K562 (cell line): ENCODE measurements around the gene COL4A1. TPM values are rescaled to one million over a fixed set of nuclear protein-coding genes. Genes with fewer than 3 reads are reported as not detected.

Experiments
- ATAC-seq: fragments of 200-7000 bp; cut with Tn5 transposase; 3 replicates; pipeline ENCODE4 v1.9.1; 2020; ENCODE audit warnings: moderate library complexity
- BruUV-seq: library from RNA; stranded (reverse); fragments of 400-500 nt; replicated peaks from 2 replicates; lab custom pipeline; 2021; lab: Mats Ljungman, UMichigan
- CTCF ChIA-PET: fragments of 300-600 bp; formaldehyde crosslinking; extraction: SDS; loops from one replicate; lab custom pipeline; 2021; ENCODE audit warnings: low intra/inter-chr PET ratio; lab: Yijun Ruan, JAX
- POLR2A ChIA-PET: fragments of 300-600, 350-650 bp; sonication (Branson Sonifier 250); formaldehyde crosslinking; extraction: SDS; loops from one replicate; lab custom pipeline; 2021; ENCODE audit warnings: antibody characterized with exemption, inconsistent platforms; lab: Yijun Ruan, JAX
- DNase-seq, 4 experiments: peaks; one replicate each; pipeline versions ENCODE4 v3.0.0 to v3.0.0-alpha.2; 2011 to 2018; ENCODE audit warnings: low spot score in 3 of 4, mixed read lengths in 3 of 4; ENCODE audit errors: extremely low read depth in 1 of 4
- FAIRE-seq: peaks from 2 replicates; lab custom pipeline; 2011; peaks lifted over from hg19 to GRCh38; lab: Jason Lieb, UNC
- H2AFZ ChIP-seq: 2 replicates; pipeline ENCODE4 v1.6.0; 2011; ENCODE audit warnings: low read depth, low read length, control low read depth, inconsistent platforms
- H3K27ac ChIP-seq: fragments of 200-600 bp; 3 replicates; pipeline ENCODE4 v1.8.0; 2011; ENCODE audit warnings: low read depth, mild to moderate bottlenecking, control low read depth, inconsistent platforms, low read length, moderate library complexity, mixed read lengths; ENCODE audit errors: extremely low read depth
- H3K27me3 ChIP-seq, 2 experiments: fragments of 300-600 bp in 1 of 2; 2 replicates in 1 of 2; 3 replicates in 1 of 2; pipeline versions ENCODE4 v1.6.0 to v1.8.0; 2011; ENCODE audit warnings: inconsistent platforms in 2 of 2, low read length in 2 of 2, mild to moderate bottlenecking in 1 of 2, mixed read lengths in 1 of 2, moderate library complexity in 1 of 2; ENCODE audit not compliant: control insufficient read depth in 2 of 2, insufficient read depth in 2 of 2
- H3K36me3 ChIP-seq: fragments of 300-600 bp; 3 replicates; pipeline ENCODE4 v1.8.0; 2011; ENCODE audit warnings: mild to moderate bottlenecking, low read length, inconsistent platforms; ENCODE audit not compliant: control insufficient read depth, insufficient read depth
- H3K4me1 ChIP-seq, 2 experiments: fragments of 200-600 bp in 1 of 2; replicated peaks in 1 of 2; 2 replicates in 1 of 2; 3 replicates in 1 of 2; pipeline versions ENCODE4 v1.5.1 to v1.8.0; 2011; ENCODE audit warnings: inconsistent platforms in 2 of 2, low read length in 2 of 2, mild to moderate bottlenecking in 1 of 2, mixed read lengths in 1 of 2, moderate library complexity in 1 of 2; ENCODE audit not compliant: control insufficient read depth in 2 of 2, insufficient read depth in 2 of 2
- H3K4me2 ChIP-seq: 2 replicates; pipeline ENCODE4 v1.6.1; 2011; ENCODE audit warnings: low read length, control low read depth, inconsistent platforms, mixed read lengths; ENCODE audit not compliant: insufficient read depth
- H3K4me3 ChIP-seq: fragments of 200-600 bp; sonication (generic), shearing (Covaris generic); 2 replicates; pipeline ENCODE4 v1.5.1; 2016; ENCODE audit warnings: control low read depth, inconsistent platforms
- H3K79me2 ChIP-seq: fragments of 200-600 bp; 3 replicates; pipeline ENCODE4 v1.8.0; 2011; ENCODE audit warnings: low read length, inconsistent platforms; ENCODE audit not compliant: control insufficient read depth, insufficient read depth
- H3K9ac ChIP-seq, 2 experiments: 2 replicates each; pipeline versions ENCODE4 v1.6.0 to v1.6.1; 2011; ENCODE audit warnings: low read depth in 2 of 2, low read length in 2 of 2, control low read depth in 1 of 2, inconsistent platforms in 1 of 2, mild to moderate bottlenecking in 1 of 2, mixed read lengths in 1 of 2; ENCODE audit not compliant: insufficient read depth in 1 of 2
- H3K9me1 ChIP-seq: one replicate; pipeline ENCODE4 v1.6.0; 2011; ENCODE audit warnings: inconsistent platforms, mild to moderate bottlenecking, low read length, moderate library complexity; ENCODE audit not compliant: control insufficient read depth, insufficient read depth
- H3K9me3 ChIP-seq: replicated peaks from 2 replicates; pipeline ENCODE4 v1.5.1; 2011; ENCODE audit warnings: low read depth, low read length, inconsistent platforms; ENCODE audit not compliant: control insufficient read depth, insufficient read depth
- H4K20me1 ChIP-seq: replicated peaks from 2 replicates; pipeline ENCODE4 v1.6.1; 2011; ENCODE audit warnings: low read length, inconsistent platforms, mixed read lengths; ENCODE audit not compliant: control insufficient read depth, insufficient read depth
- ATF4 ChIP-seq: fragments of 450-650 bp; formaldehyde crosslinking; IDR thresholded peaks from 2 replicates; pipeline ENCODE4 v1.4.0; 2022; ENCODE audit warnings: mild to moderate bottlenecking, moderate library complexity
- CREM ChIP-seq: IDR thresholded peaks from 2 replicates; pipeline ENCODE4 v1.6.1; 2014; ENCODE audit warnings: antibody characterized with exemption, low read depth
- ELF4 ChIP-seq: fragments of 450-650 bp; formaldehyde crosslinking; IDR thresholded peaks from 2 replicates; pipeline ENCODE4 v1.4.0; 2022; ENCODE audit warnings: missing genetic modification characterization
- MYBL2 ChIP-seq, 2 experiments: fragments of 450-650 bp in 1 of 2; sonication (generic) in 1 of 2; formaldehyde crosslinking in 1 of 2; IDR thresholded peaks; 2 replicates each; pipeline versions ENCODE4 v1.6.1 to v1.8.1; 2017 to 2022; ENCODE audit warnings: borderline replicate concordance in 1 of 2, inconsistent platforms in 1 of 2, low read depth in 1 of 2, mild to moderate bottlenecking in 1 of 2, missing genetic modification reagents in 1 of 2, moderate library complexity in 1 of 2
- SIX5 ChIP-seq, 2 experiments: IDR thresholded peaks; 2 replicates each; pipeline ENCODE4 v1.6.1; 2011; ENCODE audit warnings: low read length in 2 of 2, borderline replicate concordance in 1 of 2, low read depth in 1 of 2, mild to moderate bottlenecking in 1 of 2, moderate library complexity in 1 of 2; ENCODE audit not compliant: insufficient read depth in 1 of 2
- STAG1 ChIP-seq: sonication (generic); formaldehyde crosslinking; IDR thresholded peaks from 2 replicates; pipeline ENCODE4 v1.5.0; 2020; ENCODE audit warnings: missing genetic modification reagents, borderline replicate concordance
- TSHZ1 ChIP-seq: fragments of 250-450 bp; sonication (Bioruptor Pico); IDR thresholded peaks from 2 replicates; pipeline ENCODE4 v1.4.0; 2020; ENCODE audit warnings: mild to moderate bottlenecking, moderate library complexity
- ZBTB12 ChIP-seq: fragments of 250-450 bp; sonication (Bioruptor Pico); IDR thresholded peaks from 2 replicates; pipeline ENCODE4 v1.4.0; 2020
- ZNF217 ChIP-seq: sonication (generic); formaldehyde crosslinking; IDR thresholded peaks from 2 replicates; pipeline ENCODE4 v1.8.0; 2022; ENCODE audit warnings: mild to moderate bottlenecking, missing genetic modification reagents
- ZNF239 ChIP-seq: fragments of 250-450 bp; sonication (Bioruptor Pico); IDR thresholded peaks from 2 replicates; pipeline ENCODE4 v1.4.0; 2020; ENCODE audit warnings: mild to moderate bottlenecking
- ZNF551 ChIP-seq: fragments of 250-450 bp; sonication (Bioruptor Pico); IDR thresholded peaks from 2 replicates; pipeline ENCODE4 v1.5.0; 2021; ENCODE audit warnings: mild to moderate bottlenecking, moderate library complexity
- WGBS: fragments of 100-300 bp; shearing (Covaris generic); methylation state at CpG from one replicate; pipeline ENCODE4 v1.1.6; 2016; ENCODE audit warnings: low coverage, mixed read lengths; ENCODE audit not compliant: insufficient coverage; ENCODE audit errors: missing lambda C conversion rate; 5-methylcytosine and 5-hydroxymethylcytosine counted together
- in situ Hi-C: fragments of 300-500 bp; cut with MboI; formaldehyde crosslinking; loops from 4 replicates; pipeline ENCODE4 v1.15.0; 2018; ENCODE audit warnings: inconsistent platforms, mixed read lengths
- intact Hi-C: fragments of 100-400 bp; cut with micrococcal nuclease; formaldehyde crosslinking; loops from 2 replicates; pipeline ENCODE4 v1.14.2; 2022
- polyA plus RNA-seq, 8 experiments: library from polyadenylated mRNA; depleted of rRNA in 4 of 8; stranded (reverse) in 5 of 8; unstranded in 3 of 8; fragments of >200 nt; fragmentation: Nextera tagmentation in 2 of 8; fragmentation: Illumina TruSeq in 1 of 8; extraction: Ambion mirVana in 2 of 8; extraction: Trizol in 1 of 8; gene quantifications; 2 replicates each; pipeline versions ENCODE4 v1.2.1 to v1.2.3, GENCODE V29; 2011 to 2014; ENCODE audit warnings: inconsistent platforms in 1 of 8, missing spikeins in 1 of 8
- total RNA-seq, 7 experiments: library from RNA; depleted of rRNA in 6 of 7; stranded (reverse); fragments of >200 nt in 6 of 7; fragmentation: Illumina TruSeq in 2 of 7; extraction: Trizol in 2 of 7; gene quantifications; 2 replicates each; pipeline versions ENCODE4 v1.2.1 to v1.2.3, GENCODE V29; 2011 to 2021; ENCODE audit warnings: low replicate concordance in 1 of 7
- TF ChIP-seq, protein P1 (sequence below): fragments of 450-650 bp; IDR thresholded peaks from 2 replicates; pipeline ENCODE4 v1.6.1; 2017; ENCODE audit warnings: antibody characterized with exemption, mild to moderate bottlenecking

The COL4A1 gene
- total and polyA plus RNA-seq, 9 of the 15 experiments (the other 6 are each of a cell fraction or from before 2014, with no cell fraction given): 0.35 TPM; not detected in 8

DNA sequence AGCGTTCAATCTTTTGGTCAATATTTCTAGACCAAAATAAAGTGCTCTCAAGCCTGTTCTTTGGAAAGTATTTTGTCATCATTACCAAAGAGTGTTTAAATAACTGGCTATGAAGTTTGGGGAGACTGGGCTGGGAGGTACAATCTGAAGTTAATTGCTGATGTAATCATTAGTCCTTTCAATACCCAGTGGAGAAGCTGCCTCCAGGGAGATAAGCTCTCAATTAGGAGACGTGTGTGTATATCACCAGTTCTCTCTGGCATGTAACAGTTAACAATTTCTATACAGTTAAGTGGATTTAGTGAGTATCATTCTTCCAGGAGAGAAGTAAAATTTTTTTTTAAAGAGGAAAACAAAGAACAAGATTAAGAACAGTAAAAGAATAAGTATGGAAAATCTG is 1.4 kb downstream of the COL4A1 start:
- Histone ChIP-seq H3K4me3 (no peak overlapping the region), H4K20me1 (no peaks in the 10 kb centered on the region), H3K79me2 (no peaks in the 10 kb centered on the region), H3K4me2 (no peak overlapping the region), H3K27me3 (peaks cover 4 to 33% of the 10 kb centered on the region in 2 experiments; a peak in 4 of 5 replicates), H3K27ac (no peak overlapping the region), H2AFZ (no peak overlapping the region), H3K9ac (no peak overlapping the region), H3K36me3 (no peaks in the 10 kb centered on the region), H3K4me1 (no peaks in the 10 kb centered on the region; a peak in 1 of 5 replicates), H3K9me1 (no peaks in the 10 kb centered on the region), H3K9me3 (no peaks in the 10 kb centered on the region)
- intact Hi-C loops: no loop called here
- WGBS: 0% methylated on average over 2 of the region's 2 CpGs
- ChIA-PET CTCF (no interaction called here), POLR2A (interaction anchor here (0.7 kb wide), 1 partner anchor 59 kb away, joined by 3 read pairs; no protein-coding TSS in a partner anchor)
- no TSS peak for BruUV-seq
- ATAC-seq: no peak
- no peak for DNase-seq
- in situ Hi-C loops: no loop called here
- FAIRE-seq: no peak
- TF ChIP-seq STAG1 (CRISPR knock-in tag) (no peak), ATF4 (CRISPR knock-in tag) (no peak), ELF4 (CRISPR knock-in tag) (no peak), ZNF551 (CRISPR knock-in tag) (no peak), SIX5 (IDR thresholded peaks at IDR 0.05; ENCODE audit: borderline replicate concordance in 1 of 2, insufficient read depth in 1 of 2, low read depth in 1 of 2, low read length in 2 of 2) (no peak), ZNF239 (CRISPR knock-in tag) (no peak), ZNF217 (no peak), TSHZ1 (CRISPR knock-in tag) (no peak), ZBTB12 (CRISPR knock-in tag) (no peak), MYBL2 (IDR thresholded peaks at IDR 0.05; ENCODE audit: low read depth) (no peak), MYBL2 (CRISPR knock-in tag; IDR thresholded peaks at IDR 0.05; ENCODE audit: borderline replicate concordance) (no peak), CREM (no peak)
- TF ChIP-seq, protein P1, sequence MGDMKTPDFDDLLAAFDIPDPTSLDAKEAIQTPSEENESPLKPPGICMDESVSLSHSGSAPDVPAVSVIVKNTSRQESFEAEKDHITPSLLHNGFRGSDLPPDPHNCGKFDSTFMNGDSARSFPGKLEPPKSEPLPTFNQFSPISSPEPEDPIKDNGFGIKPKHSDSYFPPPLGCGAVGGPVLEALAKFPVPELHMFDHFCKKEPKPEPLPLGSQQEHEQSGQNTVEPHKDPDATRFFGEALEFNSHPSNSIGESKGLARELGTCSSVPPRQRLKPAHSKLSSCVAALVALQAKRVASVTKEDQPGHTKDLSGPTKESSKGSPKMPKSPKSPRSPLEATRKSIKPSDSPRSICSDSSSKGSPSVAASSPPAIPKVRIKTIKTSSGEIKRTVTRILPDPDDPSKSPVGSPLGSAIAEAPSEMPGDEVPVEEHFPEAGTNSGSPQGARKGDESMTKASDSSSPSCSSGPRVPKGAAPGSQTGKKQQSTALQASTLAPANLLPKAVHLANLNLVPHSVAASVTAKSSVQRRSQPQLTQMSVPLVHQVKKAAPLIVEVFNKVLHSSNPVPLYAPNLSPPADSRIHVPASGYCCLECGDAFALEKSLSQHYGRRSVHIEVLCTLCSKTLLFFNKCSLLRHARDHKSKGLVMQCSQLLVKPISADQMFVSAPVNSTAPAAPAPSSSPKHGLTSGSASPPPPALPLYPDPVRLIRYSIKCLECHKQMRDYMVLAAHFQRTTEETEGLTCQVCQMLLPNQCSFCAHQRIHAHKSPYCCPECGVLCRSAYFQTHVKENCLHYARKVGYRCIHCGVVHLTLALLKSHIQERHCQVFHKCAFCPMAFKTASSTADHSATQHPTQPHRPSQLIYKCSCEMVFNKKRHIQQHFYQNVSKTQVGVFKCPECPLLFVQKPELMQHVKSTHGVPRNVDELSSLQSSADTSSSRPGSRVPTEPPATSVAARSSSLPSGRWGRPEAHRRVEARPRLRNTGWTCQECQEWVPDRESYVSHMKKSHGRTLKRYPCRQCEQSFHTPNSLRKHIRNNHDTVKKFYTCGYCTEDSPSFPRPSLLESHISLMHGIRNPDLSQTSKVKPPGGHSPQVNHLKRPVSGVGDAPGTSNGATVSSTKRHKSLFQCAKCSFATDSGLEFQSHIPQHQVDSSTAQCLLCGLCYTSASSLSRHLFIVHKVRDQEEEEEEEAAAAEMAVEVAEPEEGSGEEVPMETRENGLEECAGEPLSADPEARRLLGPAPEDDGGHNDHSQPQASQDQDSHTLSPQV: no peak
